BJ (cell line): ENCODE measurements around the gene ANKRD17. TPM values are rescaled to one million over a fixed set of nuclear protein-coding genes. Genes with fewer than 3 reads are reported as not detected.

Experiments used
- CTCF ChIA-PET: fragments of 350-600 bp; formaldehyde crosslinking; extraction: SDS; loops from one replicate; lab custom pipeline; 2021; ENCODE audit warnings: antibody characterized with exemption, inconsistent platforms; lab: Yijun Ruan, JAX
- POLR2A ChIA-PET: fragments of 300-600 bp; sonication (Branson Sonifier 250); formaldehyde crosslinking; extraction: SDS; loops from one replicate; lab custom pipeline; 2021; ENCODE audit warnings: antibody characterized with exemption; lab: Charles Lee
- DNase-seq: peaks from one replicate; pipeline ENCODE4 v3.0.0-alpha.2; 2011; ENCODE audit warnings: low read depth
- H3K27me3 ChIP-seq: 2 replicates; pipeline ENCODE4 v1.6.0; 2011; ENCODE audit warnings: low read length; ENCODE audit not compliant: control insufficient read depth, insufficient read depth
- H3K36me3 ChIP-seq: 2 replicates; pipeline ENCODE4 v1.5.1; 2011; ENCODE audit warnings: low read length; ENCODE audit not compliant: control insufficient read depth, insufficient read depth
- H3K4me3 ChIP-seq: 2 replicates; pipeline ENCODE4 v1.5.1; 2011; ENCODE audit warnings: low read depth, mild to moderate bottlenecking, control low read depth, low read length
- CTCF ChIP-seq: IDR thresholded peaks from 2 replicates; pipeline ENCODE4 v1.5.1; 2011; ENCODE audit warnings: low read depth, mild to moderate bottlenecking, control low read depth, inconsistent platforms, low read length, moderate library complexity; ENCODE audit not compliant: insufficient read depth
- polyA plus RNA-seq: library from polyadenylated mRNA; depleted of rRNA; stranded (reverse); fragments of >200 nt; gene quantifications from 2 replicates; pipeline ENCODE4 v1.2.3, GENCODE V29; 2011

The ANKRD17 gene
- polyA plus RNA-seq, 1 experiment = 39.6 TPM

GRCh38 chr4:73197220-73197619, 61.4 kb downstream of the ANKRD17 start:
- Histone ChIP-seq H3K36me3 (no peaks in the 10 kb centered on the region), H3K4me3 (no peak overlapping the region), H3K27me3 (no peaks in the 10 kb centered on the region)
- DNase-seq = no peak
- ChIA-PET CTCF (interaction anchor here (0.6 kb wide), 1 partner anchor 764 kb away, joined by 3 read pairs; no protein-coding TSS in a partner anchor), POLR2A (interaction anchor here (0.6 kb wide), 1 partner anchor 387 kb away, joined by 4 read pairs; no protein-coding TSS in a partner anchor)
- no peak for TF ChIP-seq CTCF

GRCh38 chr4:73194064-73194463, 64.5 kb downstream of the ANKRD17 start:
- CTCF ChIA-PET = no interaction called here
- POLR2A ChIA-PET = no interaction called here

GRCh38 chr4:73193659-73194058, 64.9 kb downstream of the ANKRD17 start:
- ChIA-PET POLR2A (no interaction called here), CTCF (no interaction called here)
- DNase-seq = no peak
- no peak for TF ChIP-seq CTCF
- Histone ChIP-seq H3K4me3 (no peak overlapping the region), H3K27me3 (no peaks in the 10 kb centered on the region), H3K36me3 (no peaks in the 10 kb centered on the region; the same call in 1 of the 2 replicates)

More at GRCh38 chr4:73194064-73194463, 64.5 kb downstream of the ANKRD17 start:
- H3K27me3 ChIP-seq = no peaks in the 10 kb centered on the region
- no peak overlapping the region for H3K4me3 ChIP-seq
- DNase-seq = no peak
- H3K36me3 ChIP-seq = no peaks in the 10 kb centered on the region; the same call in 1 of the 2 replicates
- no peak for TF ChIP-seq CTCF

- POLR2A ChIA-PET = no interaction called here
- Histone ChIP-seq H3K36me3 (no peaks in the 10 kb centered on the region; the same call in 1 of the 2 replicates), H3K27me3 (no peaks in the 10 kb centered on the region), H3K4me3 (no peak overlapping the region)
- CTCF ChIA-PET = no interaction called here
- TF ChIP-seq CTCF = no peak
- DNase-seq = no peak
Measured at GRCh38 chr4:73193155-73193554, 65.4 kb downstream of the ANKRD17 start.

GRCh38 chr4:73189274-73189810, 69.3 kb downstream of the ANKRD17 start:
- ChIA-PET CTCF (no interaction called here), POLR2A (no interaction called here)
- no peak for TF ChIP-seq CTCF

More at GRCh38 chr4:73189274-73189810, 69.3 kb downstream of the ANKRD17 start:
- no peak for DNase-seq
- Histone ChIP-seq H3K4me3 (no peak overlapping the region), H3K36me3 (no peaks in the 10 kb centered on the region; the same call in 1 of the 2 replicates), H3K27me3 (no peaks in the 10 kb centered on the region)
